ENCODE results near the gene RASA1. TPM values are rescaled to one million over a fixed set of nuclear protein-coding genes. Genes with fewer than 3 reads are reported as not detected.

RASA1 gene
- total RNA-seq, 2 donors from 2014 or later, result 34.8 to 37.0 TPM

GRCh38 chr5:87410931-87411330 lies 143.2 kb downstream of the RASA1 start:
- Histone ChIP-seq H3K27ac (peak overlapping the region in 1 of 2 donors; percentile 98), H3K4me1 (ENCODE audit: control insufficient read depth in 1 of 2, low read depth in 2 of 2) (peaks cover 8 to 13% of the 10 kb centered on the region in 2 donors)
- ATAC-seq (ENCODE audit: insufficient number of reproducible peaks, low FRiP score, low read depth), result no peak

GRCh38 chr5:87411586-87411972 lies 143.9 kb downstream of the RASA1 start:
- peaks cover 12% of the 10 kb centered on the region for H3K36me3 ChIP-seq
- no peak for TF ChIP-seq CTCF (IDR thresholded peaks at IDR 0.05)
- H3K4me1 ChIP-seq (ENCODE audit: control insufficient read depth in 1 of 2, low read depth in 2 of 2), result peaks cover 8 to 13% of the 10 kb centered on the region in 2 donors
- H3K27ac ChIP-seq, result peak overlapping the region; percentile 96 to 98
- H3K4me3 ChIP-seq, result peak overlapping the region; percentile 89
- DNase-seq (ENCODE audit: low spot score) (no peak), ATAC-seq (ENCODE audit: insufficient number of reproducible peaks, low FRiP score, low read depth) (no peak)
- no peaks in the 10 kb centered on the region for H3K27me3 ChIP-seq (replicated peaks; ENCODE audit: insufficient read depth)
- H3K9me3 ChIP-seq, result no peaks in the 10 kb centered on the region

More at GRCh38 chr5:87410931-87411330, 143.2 kb downstream of the RASA1 start:
- H3K4me3 ChIP-seq, result peak overlapping the region; percentile 89
- H3K27me3 ChIP-seq (replicated peaks; ENCODE audit: insufficient read depth), result no peaks in the 10 kb centered on the region
- H3K36me3 ChIP-seq, result peaks cover 18% of the 10 kb centered on the region
- no peak for DNase-seq (ENCODE audit: low spot score)
- H3K9me3 ChIP-seq, result no peaks in the 10 kb centered on the region
- TF ChIP-seq CTCF (IDR thresholded peaks at IDR 0.05), result no peak

GRCh38 chr5:87411973-87412629 lies 144.4 kb downstream of the RASA1 start:
- Histone ChIP-seq H3K27me3 (replicated peaks; ENCODE audit: insufficient read depth) (no peaks in the 10 kb centered on the region), H3K9me3 (no peaks in the 10 kb centered on the region), H3K4me1 (ENCODE audit: control insufficient read depth in 1 of 2, low read depth in 2 of 2) (peaks cover 8 to 13% of the 10 kb centered on the region in 2 donors), H3K4me3 (peak overlapping the region; percentile 89), H3K36me3 (peaks cover 7% of the 10 kb centered on the region), H3K27ac (peak overlapping the region; percentile 96 to 98)
- ATAC-seq (ENCODE audit: insufficient number of reproducible peaks, low FRiP score, low read depth) (peak; percentile 44), DNase-seq (ENCODE audit: low spot score) (no peak)
- TF ChIP-seq CTCF (IDR thresholded peaks at IDR 0.05), result no peak

- DNase-seq (ENCODE audit: low spot score) (peak; percentile 96), ATAC-seq (ENCODE audit: insufficient number of reproducible peaks, low FRiP score, low read depth) (peak; percentile 97)
Measured at GRCh38 chr5:87412630-87413342, 145.1 kb downstream of the RASA1 start, which contains the start of gene CCNH. Gene CCNH (minus strand): TSS chr5:87412930. CDS start chr5:87412794, 136 bp downstream.

More at GRCh38 chr5:87412630-87413342, 145.1 kb downstream of the RASA1 start, which contains the start of gene CCNH:
- peak within 1 kb of the TSS; percentile 96 to 98 for H3K27ac ChIP-seq
- H3K9me3 ChIP-seq, result no peaks in the 10 kb centered on the region
- H3K27me3 ChIP-seq (replicated peaks; ENCODE audit: insufficient read depth), result no peaks in the 10 kb centered on the region
- H3K4me3 ChIP-seq, result peak within 1 kb of the TSS; percentile 89
- peaks cover 8 to 13% of the 10 kb centered on the region in 2 donors for H3K4me1 ChIP-seq (ENCODE audit: control insufficient read depth in 1 of 2, low read depth in 2 of 2)
- peaks cover 2% of the 10 kb centered on the region for H3K36me3 ChIP-seq
- TF ChIP-seq CTCF (IDR thresholded peaks at IDR 0.05), result no peak
